ENCODE data around the gene FOSL1.

GRCh38 chr11:65862191-65862735 lies 37.9 kb downstream of the FOSL1 start:
- TF ChIP-seq CTCF (IDR thresholded peaks at IDR 0.05): no peak
- TF ChIP-seq POLR2A (IDR thresholded peaks at IDR 0.05): no peak
